NCI-H2107 treated with DMSO at 0.1 percent for 48 hours (cell line): ENCODE measurements around the gene TPCN1.

Source experiments
- DNase-seq: peaks from one replicate; lab custom pipeline; 2025; ENCODE audit not compliant: unreplicated experiment; lab: John Stamatoyannopoulos, UW

The TPCN1 gene

GRCh38 chr12:113301811-113302210 is 80.5 kb downstream of the TPCN1 start:
- no peak for DNase-seq

GRCh38 chr12:113302466-113302865 is 81.2 kb downstream of the TPCN1 start:
- no peak for DNase-seq

- peak; percentile 87 for DNase-seq
Observed at GRCh38 chr12:113302886-113303640, 81.8 kb downstream of the TPCN1 start.

- DNase-seq = no peak
Observed at GRCh38 chr12:113305281-113305856, 84.1 kb downstream of the TPCN1 start.

- DNase-seq = peak; percentile 27
Observed at GRCh38 chr12:113306382-113306781, 85.1 kb downstream of the TPCN1 start.

GRCh38 chr12:113310489-113310888 is 89.2 kb downstream of the TPCN1 start:
- no peak for DNase-seq

GRCh38 chr12:113314121-113314529 is 92.9 kb downstream of the TPCN1 start:
- DNase-seq = no peak

GRCh38 chr12:113315358-113315757 is 94.1 kb downstream of the TPCN1 start:
- DNase-seq = no peak

- no peak for DNase-seq
Observed at GRCh38 chr12:113316155-113316554, 94.9 kb downstream of the TPCN1 start.

- DNase-seq = no peak
Observed at GRCh38 chr12:113317122-113317521, 95.9 kb downstream of the TPCN1 start.

- no peak for DNase-seq
Observed at GRCh38 chr12:113318046-113318656, 96.9 kb downstream of the TPCN1 start.

GRCh38 chr12:113318900-113319628 is 97.8 kb downstream of the TPCN1 start:
- no peak for DNase-seq

GRCh38 chr12:113320401-113320800 is 99.1 kb downstream of the TPCN1 start:
- DNase-seq = no peak

GRCh38 chr12:113322343-113322742 is 101.1 kb downstream of the TPCN1 start:
- no peak for DNase-seq

- no peak for DNase-seq
Observed at GRCh38 chr12:113325916-113326315, 104.7 kb downstream of the TPCN1 start.

- no peak for DNase-seq
Observed at GRCh38 chr12:113326775-113327395, 105.6 kb downstream of the TPCN1 start.

- no peak for DNase-seq
Observed at GRCh38 chr12:113328368-113328889, 107.2 kb downstream of the TPCN1 start.

- no peak for DNase-seq
Observed at GRCh38 chr12:113329022-113329790, 107.9 kb downstream of the TPCN1 start.

- no peak for DNase-seq
Observed at GRCh38 chr12:113329791-113330417, 108.6 kb downstream of the TPCN1 start.

- no peak for DNase-seq
Observed at GRCh38 chr12:113330505-113330904, 109.2 kb downstream of the TPCN1 start.
